K562 (cell line): ENCODE data around the gene FIZ1. TPM values are rescaled to one million over a fixed set of nuclear protein-coding genes. Genes with fewer than 3 reads are reported as not detected.
A peak's percentile ranks its signal among the peaks of the same experiment; 100 is the strongest.

Experiments used
- ARID1B ChIP-seq: fragments of 450-650 bp; IDR thresholded peaks from 2 replicates; pipeline ENCODE4 v1.6.1; 2016; ENCODE audit warnings: antibody characterized with exemption, mild to moderate bottlenecking, inconsistent platforms
- C11orf30 ChIP-seq: fragments of 450-650 bp; IDR thresholded peaks from 2 replicates; pipeline ENCODE4 v1.6.1; 2016; ENCODE audit warnings: low read depth, mild to moderate bottlenecking
- CBX3 ChIP-seq, 2 experiments: IDR thresholded peaks; 1 replicate in 1 of 2; 2 replicates in 1 of 2; pipeline ENCODE4 v1.6.1; 2012; ENCODE audit warnings: inconsistent platforms in 2 of 2, low read length in 2 of 2, borderline replicate concordance in 1 of 2, control low read depth in 1 of 2
- CBX8 ChIP-seq: fragments of 200-600 bp; sonication (generic); IDR thresholded peaks from 2 replicates; pipeline ENCODE4 v1.6.1; 2012; ENCODE audit warnings: borderline replicate concordance, mixed run types, low read depth, mild to moderate bottlenecking, moderate library complexity, mixed read lengths, low read length, control low read depth, inconsistent platforms; ENCODE audit not compliant: poor library complexity, severe bottlenecking; ENCODE audit errors: extremely low read depth
- FOXA3 ChIP-seq, 2 experiments: fragments of 450-650 bp in 1 of 2; sonication (generic) in 1 of 2; formaldehyde crosslinking; IDR thresholded peaks in 1 of 2; conservative IDR thresholded peaks in 1 of 2; 2 replicates each; pipeline versions ENCODE4 v1.4.0 to v1.8.0; 2020 to 2022; ENCODE audit warnings: mild to moderate bottlenecking in 2 of 2, missing genetic modification reagents in 1 of 2
- GTF2B ChIP-seq: IDR thresholded peaks from 2 replicates; pipeline ENCODE4 v1.6.1; 2011; ENCODE audit not compliant: insufficient read length; ENCODE audit errors: extremely low read depth
- ILF3 ChIP-seq: fragments of 450-650 bp; IDR thresholded peaks from 2 replicates; pipeline ENCODE4 v1.6.1; 2018; ENCODE audit warnings: antibody characterized with exemption, mild to moderate bottlenecking, moderate library complexity, borderline replicate concordance
- KAT2B ChIP-seq: IDR thresholded peaks from one replicate; pipeline ENCODE4 v1.6.1; 2012; ENCODE audit warnings: low read depth, mild to moderate bottlenecking, control low read depth, inconsistent platforms, low read length, moderate library complexity
- LEF1 ChIP-seq: fragments of 450-650 bp; IDR thresholded peaks from 2 replicates; pipeline ENCODE4 v1.6.1; 2016; ENCODE audit warnings: mild to moderate bottlenecking
- MAFG ChIP-seq: fragments of 450-650 bp; conservative IDR thresholded peaks from 2 replicates; pipeline ENCODE4 v1.6.1; 2016; ENCODE audit warnings: missing genetic modification characterization, missing compliant biosample characterization
- RBM34 ChIP-seq: fragments of 200-400 bp; formaldehyde crosslinking; IDR thresholded peaks from 2 replicates; pipeline ENCODE4 v1.6.1; 2018; ENCODE audit warnings: low read length, borderline replicate concordance; ENCODE audit not compliant: insufficient read depth
- RFX7 ChIP-seq: fragments of 250-450 bp; sonication (Bioruptor Pico); IDR thresholded peaks from 2 replicates; pipeline ENCODE4 v1.5.1; 2021; ENCODE audit warnings: mild to moderate bottlenecking
- SIRT6 ChIP-seq: IDR thresholded peaks from one replicate; pipeline ENCODE4 v1.6.1; 2012; ENCODE audit warnings: low read depth, mild to moderate bottlenecking, control low read depth, inconsistent platforms, low read length, moderate library complexity
- SRF ChIP-seq, 2 experiments: fragments of 250-450, 450-650 bp in 1 of 2; sonication (Bioruptor Pico) in 1 of 2; sonication (generic) in 1 of 2; formaldehyde crosslinking; IDR thresholded peaks; 2 replicates each; pipeline versions ENCODE4 v1.5.0 to v1.5.1; 2020 to 2022; ENCODE audit warnings: mild to moderate bottlenecking in 1 of 2, missing genetic modification reagents in 1 of 2
- YBX1 ChIP-seq: fragments of 450-650 bp; IDR thresholded peaks from 2 replicates; pipeline ENCODE4 v1.7.1; 2016; ENCODE audit warnings: mild to moderate bottlenecking
- ZC3H11A ChIP-seq: IDR thresholded peaks from 2 replicates; pipeline ENCODE4 v1.6.1; 2012; ENCODE audit warnings: low read depth, low read length, improper control_type of control experiment
- ZNF263 ChIP-seq: sonication (generic); formaldehyde crosslinking; IDR thresholded peaks from 2 replicates; pipeline ENCODE4 v1.8.0; 2022; ENCODE audit warnings: mild to moderate bottlenecking, missing genetic modification reagents, borderline replicate concordance
- ZNF583 ChIP-seq: fragments of 250-450 bp; sonication (Bioruptor Pico); IDR thresholded peaks from 2 replicates; pipeline ENCODE4 v1.4.0; 2020
- ZNF586 ChIP-seq: fragments of 450-650 bp; formaldehyde crosslinking; conservative IDR thresholded peaks from 2 replicates; pipeline ENCODE4 v1.4.0; 2020; ENCODE audit warnings: mild to moderate bottlenecking, moderate library complexity
- polyA plus RNA-seq, 8 experiments: library from polyadenylated mRNA; depleted of rRNA in 4 of 8; stranded (reverse) in 5 of 8; unstranded in 3 of 8; fragments of >200 nt; fragmentation: Nextera tagmentation in 2 of 8; fragmentation: Illumina TruSeq in 1 of 8; extraction: Ambion mirVana in 2 of 8; extraction: Trizol in 1 of 8; gene quantifications; 2 replicates each; pipeline versions ENCODE4 v1.2.1 to v1.2.3, GENCODE V29; 2011 to 2014; ENCODE audit warnings: inconsistent platforms in 1 of 8, missing spikeins in 1 of 8
- total RNA-seq, 7 experiments: library from RNA; depleted of rRNA in 6 of 7; stranded (reverse); fragments of >200 nt in 6 of 7; fragmentation: Illumina TruSeq in 2 of 7; extraction: Trizol in 2 of 7; gene quantifications; 2 replicates each; pipeline versions ENCODE4 v1.2.1 to v1.2.3, GENCODE V29; 2011 to 2021; ENCODE audit warnings: low replicate concordance in 1 of 7
- TF ChIP-seq, protein P1 (sequence below): fragments of 450-650 bp; IDR thresholded peaks from 2 replicates; pipeline ENCODE4 v1.6.1; 2016; ENCODE audit warnings: low read depth, mild to moderate bottlenecking, moderate library complexity
- TF ChIP-seq, protein P2 (sequence below): fragments of 250-450 bp; sonication (Bioruptor Pico); IDR thresholded peaks from 2 replicates; pipeline ENCODE4 v1.9.0; 2021; ENCODE audit warnings: mild to moderate bottlenecking
- TF ChIP-seq, protein P3 (sequence below): fragments of 450-650 bp; formaldehyde crosslinking; IDR thresholded peaks from 2 replicates; pipeline ENCODE4 v1.4.0; 2020; ENCODE audit warnings: mild to moderate bottlenecking, moderate library complexity
- TF ChIP-seq, protein P4 (sequence below): sonication (generic); formaldehyde crosslinking; IDR thresholded peaks from 2 replicates; pipeline ENCODE4 v1.8.0; 2022; ENCODE audit warnings: missing genetic modification reagents, mild to moderate bottlenecking, borderline replicate concordance
- TF ChIP-seq, protein P5 (sequence below): fragments of 450-650 bp; IDR thresholded peaks from 2 replicates; pipeline ENCODE4 v1.6.1; 2017; ENCODE audit warnings: mild to moderate bottlenecking, moderate library complexity

The FIZ1 gene
- total and polyA plus RNA-seq, 9 of the 15 experiments (the other 6 are each of a cell fraction or from before 2014, with no cell fraction given) = 0.79 to 17.5 (median 5.5) TPM

DNA sequence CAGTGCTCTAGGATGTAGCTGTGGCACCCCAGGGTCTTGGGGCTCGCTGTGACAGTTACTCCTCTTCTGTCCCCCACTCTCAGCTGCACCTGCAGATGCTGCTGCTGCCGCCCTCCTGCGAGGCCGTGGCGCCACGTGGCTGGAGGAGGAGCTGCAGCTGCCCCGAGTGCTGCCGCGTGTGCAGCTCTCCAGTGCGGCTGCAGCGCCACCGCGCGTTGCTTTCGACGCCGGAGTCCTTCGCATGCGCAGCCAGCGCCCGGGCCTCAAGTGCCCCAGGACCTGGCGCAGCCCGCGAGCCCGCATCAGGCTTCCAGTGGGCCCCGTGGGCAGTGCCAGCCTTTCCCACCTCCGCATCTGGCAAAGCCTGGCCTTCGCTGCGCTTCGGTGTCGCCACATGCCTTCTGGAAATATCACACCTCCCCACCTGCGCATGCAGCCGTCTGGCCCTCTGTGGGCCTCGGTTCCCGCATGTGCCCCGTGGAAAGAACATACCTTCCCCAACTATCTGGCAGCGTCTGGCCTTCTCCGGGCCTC is 40.8 kb upstream of the FIZ1 start (continued):
- TF ChIP-seq, protein P1, sequence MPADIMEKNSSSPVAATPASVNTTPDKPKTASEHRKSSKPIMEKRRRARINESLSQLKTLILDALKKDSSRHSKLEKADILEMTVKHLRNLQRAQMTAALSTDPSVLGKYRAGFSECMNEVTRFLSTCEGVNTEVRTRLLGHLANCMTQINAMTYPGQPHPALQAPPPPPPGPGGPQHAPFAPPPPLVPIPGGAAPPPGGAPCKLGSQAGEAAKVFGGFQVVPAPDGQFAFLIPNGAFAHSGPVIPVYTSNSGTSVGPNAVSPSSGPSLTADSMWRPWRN = no peak
- TF ChIP-seq RBM34 = no peak
- no peak for TF ChIP-seq GTF2B
- TF ChIP-seq FOXA3 (CRISPR knock-in tag; conservative IDR thresholded peaks at IDR 0.05 in 1 of 2, IDR thresholded peaks at IDR 0.05 in 1 of 2) = peak in 1 of 2 experiments; percentile 94; a peak in 2 of 4 replicates
- no peak; the same call in 1 of the 2 replicates for TF ChIP-seq ILF3
- TF ChIP-seq ZNF263 (CRISPR knock-in tag) = peak; percentile 91
- TF ChIP-seq ZNF583 = peak; percentile 88
- TF ChIP-seq SIRT6 = no peak
- no peak for TF ChIP-seq MAFG (tag)
- no peak for TF ChIP-seq ARID1B
- TF ChIP-seq SRF (CRISPR knock-in tag; IDR thresholded peaks at IDR 0.05) = peak in 1 of 2 experiments; percentile 67; a peak in 1 of 4 replicates
- TF ChIP-seq, protein P2, sequence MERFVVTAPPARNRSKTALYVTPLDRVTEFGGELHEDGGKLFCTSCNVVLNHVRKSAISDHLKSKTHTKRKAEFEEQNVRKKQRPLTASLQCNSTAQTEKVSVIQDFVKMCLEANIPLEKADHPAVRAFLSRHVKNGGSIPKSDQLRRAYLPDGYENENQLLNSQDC = no peak
- TF ChIP-seq YBX1 = no peak
- TF ChIP-seq, protein P3, sequence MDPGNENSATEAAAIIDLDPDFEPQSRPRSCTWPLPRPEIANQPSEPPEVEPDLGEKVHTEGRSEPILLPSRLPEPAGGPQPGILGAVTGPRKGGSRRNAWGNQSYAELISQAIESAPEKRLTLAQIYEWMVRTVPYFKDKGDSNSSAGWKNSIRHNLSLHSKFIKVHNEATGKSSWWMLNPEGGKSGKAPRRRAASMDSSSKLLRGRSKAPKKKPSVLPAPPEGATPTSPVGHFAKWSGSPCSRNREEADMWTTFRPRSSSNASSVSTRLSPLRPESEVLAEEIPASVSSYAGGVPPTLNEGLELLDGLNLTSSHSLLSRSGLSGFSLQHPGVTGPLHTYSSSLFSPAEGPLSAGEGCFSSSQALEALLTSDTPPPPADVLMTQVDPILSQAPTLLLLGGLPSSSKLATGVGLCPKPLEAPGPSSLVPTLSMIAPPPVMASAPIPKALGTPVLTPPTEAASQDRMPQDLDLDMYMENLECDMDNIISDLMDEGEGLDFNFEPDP (CRISPR knock-in tag) = no peak
- no peak for TF ChIP-seq ZC3H11A
- TF ChIP-seq RFX7 (CRISPR knock-in tag) = no peak
- TF ChIP-seq CBX8 = no peak
- TF ChIP-seq ZNF586 (CRISPR knock-in tag) = peak; percentile 63; the same call in 1 of the 2 replicates
- TF ChIP-seq, protein P4, sequence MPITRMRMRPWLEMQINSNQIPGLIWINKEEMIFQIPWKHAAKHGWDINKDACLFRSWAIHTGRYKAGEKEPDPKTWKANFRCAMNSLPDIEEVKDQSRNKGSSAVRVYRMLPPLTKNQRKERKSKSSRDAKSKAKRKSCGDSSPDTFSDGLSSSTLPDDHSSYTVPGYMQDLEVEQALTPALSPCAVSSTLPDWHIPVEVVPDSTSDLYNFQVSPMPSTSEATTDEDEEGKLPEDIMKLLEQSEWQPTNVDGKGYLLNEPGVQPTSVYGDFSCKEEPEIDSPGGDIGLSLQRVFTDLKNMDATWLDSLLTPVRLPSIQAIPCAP (CRISPR knock-in tag) = peak; percentile 97
- TF ChIP-seq CBX3 (IDR thresholded peaks at IDR 0.05; ENCODE audit: borderline replicate concordance in 1 of 2, low read length in 2 of 2) = peak in 1 of 2 experiments; percentile 97; a peak in 2 of 3 replicates
- no peak for TF ChIP-seq KAT2B
- no peak for TF ChIP-seq C11orf30
- TF ChIP-seq LEF1 = no peak
- TF ChIP-seq, protein P5, sequence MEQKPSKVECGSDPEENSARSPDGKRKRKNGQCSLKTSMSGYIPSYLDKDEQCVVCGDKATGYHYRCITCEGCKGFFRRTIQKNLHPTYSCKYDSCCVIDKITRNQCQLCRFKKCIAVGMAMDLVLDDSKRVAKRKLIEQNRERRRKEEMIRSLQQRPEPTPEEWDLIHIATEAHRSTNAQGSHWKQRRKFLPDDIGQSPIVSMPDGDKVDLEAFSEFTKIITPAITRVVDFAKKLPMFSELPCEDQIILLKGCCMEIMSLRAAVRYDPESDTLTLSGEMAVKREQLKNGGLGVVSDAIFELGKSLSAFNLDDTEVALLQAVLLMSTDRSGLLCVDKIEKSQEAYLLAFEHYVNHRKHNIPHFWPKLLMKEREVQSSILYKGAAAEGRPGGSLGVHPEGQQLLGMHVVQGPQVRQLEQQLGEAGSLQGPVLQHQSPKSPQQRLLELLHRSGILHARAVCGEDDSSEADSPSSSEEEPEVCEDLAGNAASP = no peak
